ENCODE measurements around the gene DEFB113.
"Not testable (repeated sequence)": the region's sequence is repeated elsewhere in the genome, so short reads cannot be mapped to it uniquely, and the experiment has no call there.

Gene DEFB113

DNA sequence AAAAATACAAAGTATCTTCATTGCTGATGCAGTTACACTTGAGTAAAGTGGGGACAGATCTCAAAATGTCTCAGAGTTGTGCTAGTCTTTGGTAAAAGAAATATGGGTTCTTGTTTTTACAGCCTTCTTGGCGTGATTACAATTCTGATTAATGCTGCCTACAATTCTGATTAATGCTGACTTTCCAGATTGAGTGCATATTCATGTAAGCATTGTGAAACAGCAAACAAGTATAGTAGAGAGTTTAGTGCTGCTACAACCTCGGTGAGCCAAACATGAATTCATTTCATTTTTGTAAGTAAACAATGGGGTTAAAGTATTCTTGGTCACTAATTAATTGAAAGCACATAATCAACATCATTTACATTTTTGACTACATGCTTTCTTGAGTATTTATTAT lies at the start of gene DEFB113:
Gene DEFB113 (minus strand): TSS at position 21 of the 400 bp plus-strand sequence. CDS start 0 bp downstream, at position 21.
- H3K4me3 ChIP-seq (ENCODE audit: low read depth, low read length) = no peak within 1 kb of the TSS

- no peak overlapping the region for H3K4me3 ChIP-seq (ENCODE audit: low read depth, low read length)
Observed at GRCh38 chr6:50007819-50008218, 38.4 kb upstream of the DEFB113 start.

DNA sequence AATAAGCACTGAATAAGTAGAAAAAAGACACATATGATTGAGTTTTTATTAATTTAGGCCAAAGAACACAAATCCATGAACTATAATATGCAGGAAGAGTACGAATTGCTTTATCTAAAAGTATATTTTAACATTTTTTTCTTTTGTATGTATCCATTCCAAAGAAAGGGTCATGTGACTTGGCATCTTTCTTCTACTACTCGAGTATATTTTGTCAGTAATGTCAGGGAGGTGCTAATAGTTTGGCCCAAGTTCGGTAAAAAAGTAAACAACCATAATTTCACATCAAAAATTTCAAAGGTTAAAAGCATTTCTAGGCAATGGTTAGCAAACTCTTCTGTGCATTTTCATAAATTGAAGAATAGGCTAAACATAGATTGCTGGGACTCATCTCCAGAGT lies 33.7 kb upstream of the DEFB113 start:
- H3K4me3 ChIP-seq (ENCODE audit: low read depth, low read length) = no peak overlapping the region

DNA sequence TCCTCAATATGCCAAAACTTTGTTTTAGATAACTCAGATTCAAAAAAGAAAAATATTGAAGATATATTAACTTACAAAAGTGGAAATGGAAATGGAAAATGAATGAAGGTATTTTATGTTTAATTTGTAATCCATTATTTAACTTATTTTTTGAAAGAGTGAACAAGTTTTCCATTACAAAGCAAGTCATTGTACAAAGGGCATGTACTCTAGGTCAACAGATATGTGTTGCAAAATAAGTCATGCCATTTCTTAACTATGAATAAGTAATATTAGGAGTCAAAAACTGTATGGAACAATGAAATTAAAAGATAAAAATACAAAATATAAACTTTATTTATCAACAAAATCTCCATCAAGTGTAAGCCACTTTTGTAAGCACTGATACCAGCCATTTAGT lies 25.9 kb upstream of the DEFB113 start:
- no peak overlapping the region for H3K4me3 ChIP-seq (ENCODE audit: low read depth, low read length)

GRCh38 chr6:49988900-49989299 lies 19.5 kb upstream of the DEFB113 start:
- H3K4me3 ChIP-seq (ENCODE audit: low read depth, low read length) = no peak overlapping the region

DNA sequence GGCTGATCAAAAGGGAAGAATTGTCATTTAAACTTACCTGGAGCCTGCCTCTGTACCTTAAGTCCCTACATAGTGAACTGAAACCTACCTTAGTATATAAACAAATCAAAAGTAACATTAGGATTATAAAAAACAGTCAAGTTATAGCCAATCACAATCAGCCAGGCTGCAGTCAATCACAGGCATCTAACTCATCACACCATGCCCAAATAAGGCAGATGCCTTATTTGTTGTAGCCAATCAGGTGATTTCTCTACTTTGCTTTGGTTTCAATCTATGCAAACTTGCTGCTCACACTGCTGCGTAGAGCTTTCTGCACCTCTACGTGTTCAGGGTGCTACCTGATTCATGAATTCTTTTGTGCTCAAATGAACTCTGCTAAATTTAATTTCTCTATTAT lies 18.3 kb upstream of the DEFB113 start:
- no peak overlapping the region for H3K4me3 ChIP-seq (ENCODE audit: low read depth, low read length)

GRCh38 chr6:49986551-49986950 lies 17.1 kb upstream of the DEFB113 start:
- no peak overlapping the region for H3K4me3 ChIP-seq (ENCODE audit: low read depth, low read length)

DNA sequence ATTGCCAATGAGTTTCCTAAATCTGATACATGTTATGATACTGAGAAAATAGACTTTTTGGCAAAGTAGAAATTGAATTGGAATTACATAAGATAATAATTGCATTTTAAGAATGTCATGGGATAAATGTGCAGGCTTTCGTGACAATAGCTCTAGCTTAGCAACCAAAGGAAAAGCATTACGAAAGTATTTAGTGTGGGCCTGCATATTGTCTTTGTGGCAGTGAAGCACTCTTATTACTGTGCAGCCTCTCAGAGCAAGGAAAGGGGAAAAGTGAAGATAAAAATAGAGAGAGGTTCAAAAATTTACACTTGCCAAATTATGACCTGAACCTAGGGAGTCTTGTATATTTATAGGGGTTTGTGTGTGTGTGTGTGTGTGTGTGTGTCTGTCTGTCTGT lies 12.6 kb upstream of the DEFB113 start:
- H3K4me3 ChIP-seq (ENCODE audit: low read depth, low read length) = no peak overlapping the region

DNA sequence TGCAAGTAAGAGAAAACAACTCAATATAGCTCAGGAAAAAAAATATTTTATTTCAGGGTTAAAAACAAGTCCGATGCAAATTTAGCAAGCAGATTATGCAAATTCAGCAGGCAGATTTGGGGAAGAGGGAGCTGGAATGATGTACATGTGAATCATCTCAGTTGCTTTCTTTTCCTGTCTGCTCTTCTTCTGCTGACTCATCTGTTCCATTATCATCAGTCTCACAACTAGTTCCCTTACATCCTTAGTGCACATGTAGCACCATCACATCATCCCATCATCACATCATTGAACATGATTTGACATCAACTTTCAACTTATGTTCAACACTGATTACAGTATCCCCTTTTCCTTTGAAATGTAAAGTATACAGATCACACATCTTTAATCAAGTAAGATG lies 11.5 kb upstream of the DEFB113 start:
- H3K4me3 ChIP-seq (ENCODE audit: low read depth, low read length) = no peak overlapping the region

- H3K4me3 ChIP-seq (ENCODE audit: low read depth, low read length) = no peak overlapping the region
Observed at GRCh38 chr6:49979584-49979983, 10.2 kb upstream of the DEFB113 start.

DNA sequence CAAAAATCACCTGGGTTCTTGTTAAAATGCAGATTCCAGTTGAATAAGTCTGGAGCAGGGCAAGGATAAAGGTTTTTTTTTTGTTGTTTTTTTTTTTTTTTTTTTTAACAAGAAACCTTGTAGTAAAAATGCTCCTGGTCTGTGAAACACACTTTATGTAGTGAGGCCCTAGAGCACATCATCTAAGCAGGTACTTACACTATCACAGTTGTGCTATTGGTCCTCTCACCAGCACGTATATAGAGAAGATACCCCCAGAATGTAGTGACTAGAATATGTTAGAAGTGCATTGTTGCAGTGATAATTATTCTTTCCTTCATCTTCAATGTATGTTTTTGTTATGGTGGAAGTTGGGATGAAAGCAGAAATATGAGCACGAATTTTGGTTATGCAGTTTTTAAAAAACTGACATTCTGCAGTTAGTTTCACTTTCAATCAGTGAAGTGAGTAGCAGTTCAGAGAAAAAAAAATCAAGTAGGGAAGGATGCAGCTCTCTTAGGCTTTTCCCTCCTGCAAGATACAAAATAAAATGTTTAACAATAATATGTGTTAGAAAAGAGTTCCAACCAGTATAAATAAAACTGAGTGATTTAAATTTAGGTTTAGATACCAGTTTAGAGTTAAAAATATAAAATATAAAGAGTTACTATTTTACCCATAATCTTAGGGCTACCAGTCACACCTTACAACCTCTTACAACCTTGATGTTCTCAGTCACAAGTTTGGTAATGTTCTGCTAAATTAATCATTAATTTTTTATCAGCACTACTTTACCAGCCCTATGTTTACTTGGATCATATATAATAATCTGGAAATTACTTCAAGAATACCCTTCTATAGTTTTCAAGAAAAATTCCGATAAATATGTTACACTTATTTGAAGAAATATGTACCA lies 9.2 kb upstream of the DEFB113 start:
- H3K4me3 ChIP-seq (ENCODE audit: low read depth, low read length) = no peak overlapping the region

GRCh38 chr6:49966823-49967222 lies 2.6 kb downstream of the DEFB113 start:
- H3K4me3 ChIP-seq (ENCODE audit: low read depth, low read length) = no peak overlapping the region

- H3K4me3 ChIP-seq (ENCODE audit: low read depth, low read length) = no peak overlapping the region
Observed at GRCh38 chr6:49966334-49966733, 3.1 kb downstream of the DEFB113 start.

GRCh38 chr6:49964064-49964463 lies 5.4 kb downstream of the DEFB113 start, which contains the start of gene DEFB114:
DEFB114 (minus strand) TSS chr6:49964164; CDS start chr6:49964105, 59 bp downstream.
- no peak within 1 kb of the TSS for H3K4me3 ChIP-seq (ENCODE audit: low read depth, low read length)

DNA sequence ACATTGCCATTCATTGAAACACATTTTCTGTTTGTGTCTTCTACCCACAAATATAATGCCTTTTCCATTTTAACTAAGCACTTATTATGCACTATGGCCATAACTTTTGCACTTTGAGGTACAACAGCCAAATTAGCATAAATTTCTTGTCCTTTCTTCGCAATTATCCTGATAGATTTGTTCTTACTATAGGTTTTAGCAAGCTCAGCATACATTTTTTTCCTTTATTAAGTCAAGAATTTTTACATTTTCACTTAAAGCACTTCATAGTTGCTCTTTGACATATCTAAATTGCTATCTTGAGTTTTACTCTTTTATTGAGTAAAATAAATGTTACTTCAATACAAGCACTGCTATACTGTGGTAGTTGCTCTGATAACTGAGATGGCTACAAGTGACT lies 11.2 kb downstream of the DEFB113 start:
- no peak overlapping the region for H3K4me3 ChIP-seq (ENCODE audit: low read depth, low read length)

DNA sequence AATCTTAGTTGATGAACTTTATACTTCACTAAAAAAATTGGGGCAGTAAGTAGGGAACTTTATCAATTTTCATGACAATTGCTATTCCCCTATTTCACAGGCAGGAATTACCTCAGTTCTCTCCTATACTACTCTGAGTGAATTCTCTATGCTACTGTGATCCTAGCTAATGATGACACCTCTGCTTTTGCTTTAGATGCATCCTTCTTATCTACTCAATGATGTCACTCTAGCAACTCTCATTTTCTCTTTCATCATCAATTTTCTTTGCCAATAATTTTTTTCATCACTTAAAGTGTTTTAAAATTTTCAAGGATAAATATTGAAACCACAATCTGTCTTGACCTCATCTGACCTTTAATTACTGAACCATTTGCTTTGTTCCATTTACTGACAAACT lies 13.6 kb downstream of the DEFB113 start:
- H3K4me3 ChIP-seq (ENCODE audit: low read depth, low read length) = no peak overlapping the region

DNA sequence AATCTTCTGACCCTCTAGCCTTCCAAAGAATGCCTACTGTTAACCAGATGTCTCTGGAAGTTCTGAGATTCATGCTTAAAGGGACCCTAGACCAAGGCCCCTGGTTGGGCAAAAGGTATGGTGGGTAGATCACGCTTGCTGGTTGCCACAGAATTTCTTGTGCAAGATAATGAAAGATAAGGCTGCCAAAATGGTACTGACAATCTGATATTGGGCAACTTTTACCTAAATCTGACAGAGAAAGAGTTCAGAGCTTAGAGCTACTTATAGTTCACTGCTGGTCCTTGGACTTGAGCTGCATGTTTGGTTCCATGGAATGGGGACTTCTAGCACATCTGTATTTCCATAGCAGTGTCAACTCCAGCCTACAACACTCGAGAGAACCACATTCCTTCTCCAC lies 17.5 kb downstream of the DEFB113 start:
- no peak overlapping the region for H3K4me3 ChIP-seq (ENCODE audit: low read depth, low read length)

DNA sequence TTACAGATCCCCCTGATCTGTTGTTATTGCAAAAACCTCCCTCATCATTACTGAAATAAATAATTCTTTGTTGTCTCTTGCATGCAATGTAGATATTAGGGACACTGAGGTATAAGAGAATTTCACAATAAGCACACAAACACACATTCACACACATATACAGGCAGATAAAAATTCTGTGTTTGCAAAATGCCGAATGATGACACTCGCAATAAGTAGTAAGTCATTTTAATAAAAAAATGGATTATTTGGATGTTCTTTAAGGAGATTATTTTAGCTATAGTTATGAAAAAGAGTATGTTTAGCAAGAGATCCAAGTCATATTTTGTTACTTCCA lies 19.0 kb downstream of the DEFB113 start:
- no peak overlapping the region for H3K4me3 ChIP-seq (ENCODE audit: low read depth, low read length)

DNA sequence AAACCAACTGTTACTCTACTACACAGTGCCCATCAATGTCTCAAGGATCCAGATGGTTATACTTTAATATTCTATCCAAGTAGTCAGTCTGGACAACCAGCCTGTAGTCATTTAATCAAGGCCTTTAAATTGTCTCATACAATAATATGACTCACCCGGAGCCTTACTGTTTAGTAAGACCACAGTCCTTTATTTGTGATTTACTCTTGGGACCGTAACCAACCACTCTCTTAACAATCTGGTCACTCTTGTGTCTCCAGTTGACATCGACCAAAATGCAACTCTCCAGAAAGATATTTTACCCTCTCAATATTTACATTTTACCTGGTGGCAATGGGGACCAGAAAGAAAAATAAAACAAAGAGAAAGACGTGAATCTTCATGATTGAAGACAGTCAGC lies 20.4 kb downstream of the DEFB113 start:
- H3K4me3 ChIP-seq (ENCODE audit: low read depth, low read length) = no peak overlapping the region

DNA sequence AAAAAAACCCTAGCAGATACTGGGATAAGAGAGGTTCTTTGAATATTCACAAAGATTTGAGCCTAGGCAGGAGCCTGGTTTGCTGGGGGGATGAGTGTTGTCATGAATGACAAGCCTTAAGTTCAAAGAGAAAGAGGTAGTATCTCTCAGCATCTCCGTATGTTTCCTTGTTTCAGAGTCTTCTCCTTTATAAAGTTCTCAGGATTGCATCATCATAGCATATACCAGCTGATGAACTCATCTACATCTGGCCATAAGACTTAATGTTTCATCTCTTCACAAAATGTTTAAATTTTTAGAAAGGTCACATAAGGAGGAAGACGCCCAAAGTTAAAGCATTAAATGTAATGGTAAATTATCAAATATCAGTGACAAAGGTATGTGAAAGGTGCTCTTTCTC lies 22.6 kb downstream of the DEFB113 start:
- no peak overlapping the region for H3K4me3 ChIP-seq (ENCODE audit: low read depth, low read length)

- H3K4me3 ChIP-seq (ENCODE audit: low read depth, low read length) = not testable (repeated sequence)
Observed at GRCh38 chr6:49944068-49944467, 25.4 kb downstream of the DEFB113 start.

- H3K4me3 ChIP-seq (ENCODE audit: low read depth, low read length) = no peak overlapping the region
Observed at GRCh38 chr6:49939993-49940498, 29.4 kb downstream of the DEFB113 start.

DNA sequence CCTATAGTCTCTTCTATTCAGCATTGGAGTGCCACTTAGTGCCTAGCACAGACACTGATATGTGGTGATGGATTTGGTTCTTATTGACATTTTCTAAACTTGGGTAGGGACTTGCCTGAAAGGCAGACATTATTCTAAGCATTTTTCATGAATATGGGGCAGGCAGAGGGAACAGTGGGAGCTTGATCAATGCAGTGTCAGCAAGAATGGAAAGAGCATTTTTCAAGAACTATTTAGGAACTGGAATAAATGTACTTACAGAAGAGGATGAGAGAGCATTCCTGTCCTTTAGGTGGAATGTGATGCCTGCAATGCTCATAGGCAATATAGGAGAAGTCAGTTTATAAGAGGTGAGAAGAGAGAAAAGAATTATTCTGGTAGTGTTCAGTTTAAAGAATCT lies 31.6 kb downstream of the DEFB113 start:
- H3K4me3 ChIP-seq (ENCODE audit: low read depth, low read length) = no peak overlapping the region

All from iPS-11a (cell line).